Ectodermal cell (in vitro differentiated cells): ENCODE data around the gene ZNF627.
"Not testable (repeated sequence)": the region's sequence is repeated elsewhere in the genome, so short reads cannot be mapped to it uniquely, and the experiment has no call there.

ENCODE experiments used
- H3K27ac ChIP-seq: 2 replicates; pipeline ENCODE4 v1.7.0; 2013; ENCODE audit warnings: mild to moderate bottlenecking, low read depth, low read length; ENCODE audit not compliant: insufficient read depth, poor library complexity, severe bottlenecking
- H3K27me3 ChIP-seq: 2 replicates; pipeline ENCODE4 v1.7.0; 2013; ENCODE audit warnings: mild to moderate bottlenecking, low read length; ENCODE audit not compliant: insufficient read depth, control insufficient read depth, poor library complexity, severe bottlenecking
- H3K36me3 ChIP-seq: one replicate; pipeline ENCODE4 v1.7.0; 2013; ENCODE audit warnings: low read length; ENCODE audit not compliant: control insufficient read depth, insufficient read depth
- H3K4me1 ChIP-seq: one replicate; pipeline ENCODE4 v1.7.0; 2013; ENCODE audit warnings: low read length; ENCODE audit not compliant: control insufficient read depth, insufficient read depth
- H3K4me3 ChIP-seq: 2 replicates; pipeline ENCODE4 v1.7.0; 2013; ENCODE audit warnings: low read depth, low read length, control low read depth; ENCODE audit not compliant: insufficient read depth
- H3K9me3 ChIP-seq: 2 replicates; pipeline ENCODE4 v1.7.0; 2013; ENCODE audit warnings: mild to moderate bottlenecking, low read length, moderate library complexity; ENCODE audit not compliant: control insufficient read depth
- WGBS, 2 experiments: methylation state at CpG; one replicate each; pipeline ENCODE4 v1.1.7; 2013; ENCODE audit warnings: missing lambda C conversion rate in 2 of 2; 5-methylcytosine and 5-hydroxymethylcytosine counted together

ZNF627 gene

GRCh38 chr19:11596156-11596555 lies 1.1 kb upstream of the ZNF627 start:
- H3K27ac ChIP-seq: no peak overlapping the region
- no peaks in the 10 kb centered on the region for H3K27me3 ChIP-seq
- no peaks in the 10 kb centered on the region for H3K9me3 ChIP-seq
- no peaks in the 10 kb centered on the region for H3K36me3 ChIP-seq
- no peaks in the 10 kb centered on the region for H3K4me1 ChIP-seq
- WGBS, 2 experiments: 93 to 95% methylated on average over 10 of the region's 10 CpGs
- H3K4me3 ChIP-seq: no peak overlapping the region

- 55 to 61% methylated on average over 10 of the region's 10 CpGs for WGBS, 2 experiments
- peak overlapping the region; percentile 98 for H3K27ac ChIP-seq
- peaks cover 8% of the 10 kb centered on the region for H3K36me3 ChIP-seq
These were observed 810 bp downstream of the ZNF627 start for GRCh38 chr19:11598103-11598483.

GRCh38 chr19:11598746-11599145 lies 1.5 kb downstream of the ZNF627 start:
- H3K36me3 ChIP-seq: peaks cover 14% of the 10 kb centered on the region
- no peaks in the 10 kb centered on the region for H3K27me3 ChIP-seq
- H3K4me1 ChIP-seq: no peaks in the 10 kb centered on the region
- peak overlapping the region; percentile 74 for H3K4me3 ChIP-seq
- H3K27ac ChIP-seq: no peak overlapping the region
- H3K9me3 ChIP-seq: no peaks in the 10 kb centered on the region
- 94 to 95% methylated on average over 2 of the region's 2 CpGs for WGBS, 2 experiments

More at GRCh38 chr19:11598103-11598483, 810 bp downstream of the ZNF627 start:
- no peaks in the 10 kb centered on the region for H3K4me1 ChIP-seq
- peak overlapping the region; percentile 74 for H3K4me3 ChIP-seq
- H3K9me3 ChIP-seq: no peaks in the 10 kb centered on the region
- no peaks in the 10 kb centered on the region for H3K27me3 ChIP-seq

- WGBS, 2 experiments: 95 to 96% methylated on average over 8 of the region's 8 CpGs
- H3K36me3 ChIP-seq: peaks cover 23% of the 10 kb centered on the region
- H3K4me1 ChIP-seq, H3K27ac ChIP-seq, H3K4me3 ChIP-seq, H3K27me3 ChIP-seq, H3K9me3 ChIP-seq: not testable (repeated sequence)
These were observed 2.4 kb downstream of the ZNF627 start for GRCh38 chr19:11599704-11600103.

- H3K36me3 ChIP-seq: peaks cover 50% of the 10 kb centered on the region
- WGBS, 2 experiments: 94 to 97% methylated on average over 8 of the region's 8 CpGs
These were observed 9.2 kb downstream of the ZNF627 start for GRCh38 chr19:11606484-11606883.

GRCh38 chr19:11611730-11612129 lies 14.4 kb downstream of the ZNF627 start:
- no peaks in the 10 kb centered on the region for H3K9me3 ChIP-seq
- H3K27ac ChIP-seq: no peak overlapping the region
- H3K4me1 ChIP-seq: no peaks in the 10 kb centered on the region
- H3K36me3 ChIP-seq: peaks cover 38% of the 10 kb centered on the region
- 48 to 57% methylated on average over 1 of the region's 1 CpG for WGBS, 2 experiments
- H3K27me3 ChIP-seq: no peaks in the 10 kb centered on the region
- no peak overlapping the region for H3K4me3 ChIP-seq

More at GRCh38 chr19:11606484-11606883, 9.2 kb downstream of the ZNF627 start:
- Histone ChIP-seq H3K9me3 (peaks cover 6% of the 10 kb centered on the region), H3K27ac (no peak overlapping the region), H3K4me3 (no peak overlapping the region), H3K27me3 (no peaks in the 10 kb centered on the region), H3K4me1 (no peaks in the 10 kb centered on the region)

- H3K36me3 ChIP-seq: peaks cover 43% of the 10 kb centered on the region
- H3K27me3 ChIP-seq: no peaks in the 10 kb centered on the region
- WGBS, 2 experiments: 95 to 99% methylated on average over 2 to 4 of the region's 5 CpGs
- H3K9me3 ChIP-seq: peaks cover 3% of the 10 kb centered on the region
- H3K27ac ChIP-seq: no peak overlapping the region
- H3K4me1 ChIP-seq: no peaks in the 10 kb centered on the region
- no peak overlapping the region for H3K4me3 ChIP-seq
These were observed 15.7 kb downstream of the ZNF627 start for GRCh38 chr19:11612816-11613511.

- H3K4me1 ChIP-seq: no peaks in the 10 kb centered on the region
- H3K27me3 ChIP-seq: no peaks in the 10 kb centered on the region
- H3K27ac ChIP-seq: no peak overlapping the region
- WGBS, 2 experiments: 97% methylated on average over 19 of the region's 19 CpGs
- H3K36me3 ChIP-seq: peaks cover 70% of the 10 kb centered on the region
- H3K4me3 ChIP-seq: no peak overlapping the region
- H3K9me3 ChIP-seq: peaks cover 5% of the 10 kb centered on the region
These were observed 20.1 kb downstream of the ZNF627 start for GRCh38 chr19:11617180-11618062.

- Histone ChIP-seq H3K27me3 (peaks cover 25% of the 10 kb centered on the region), H3K27ac (no peak overlapping the region), H3K9me3 (peaks cover 5% of the 10 kb centered on the region), H3K36me3 (peaks cover 51% of the 10 kb centered on the region), H3K4me1 (no peaks in the 10 kb centered on the region), H3K4me3 (no peak overlapping the region)
- 81 to 90% methylated on average over 4 of the region's 4 CpGs for WGBS, 2 experiments
These were observed 23.3 kb downstream of the ZNF627 start for GRCh38 chr19:11620553-11620952.

- WGBS, 2 experiments: 78 to 82% methylated on average over 3 of the region's 3 CpGs
- Histone ChIP-seq H3K27me3 (peaks cover 28% of the 10 kb centered on the region), H3K36me3 (peaks cover 33% of the 10 kb centered on the region)
- H3K4me3 ChIP-seq, H3K9me3 ChIP-seq, H3K4me1 ChIP-seq, H3K27ac ChIP-seq: not testable (repeated sequence)
These were observed 25.1 kb downstream of the ZNF627 start for GRCh38 chr19:11622401-11622800.
